Measurements from ENCODE around the gene HLA-B.
A peak's percentile ranks its signal among the peaks of the same experiment; 100 is the strongest.
"Not testable (repeated sequence)": the region's sequence is repeated elsewhere in the genome, so short reads cannot be mapped to it uniquely, and the experiment has no call there.

The HLA-B gene

GRCh38 chr6:31378062-31378720, 21.2 kb upstream of the HLA-B start:
- DNase-seq (ENCODE audit: low spot score): no peak
- TF ChIP-seq CTCF (IDR thresholded peaks at IDR 0.05; ENCODE audit: extremely low read depth, missing control alignments): no peak

- no peak for TF ChIP-seq CTCF (IDR thresholded peaks at IDR 0.05; ENCODE audit: extremely low read depth, missing control alignments)
- DNase-seq (ENCODE audit: low spot score): no peak
Observed at GRCh38 chr6:31377029-31377428, 20.1 kb upstream of the HLA-B start.

- no peak for TF ChIP-seq CTCF (IDR thresholded peaks at IDR 0.05; ENCODE audit: extremely low read depth, missing control alignments)
- DNase-seq (ENCODE audit: low spot score): no peak
Observed at GRCh38 chr6:31375699-31376098, 18.7 kb upstream of the HLA-B start.

GRCh38 chr6:31374118-31374517, 17.1 kb upstream of the HLA-B start:
- DNase-seq (ENCODE audit: low spot score): not testable (repeated sequence)

GRCh38 chr6:31368461-31368860, 11.5 kb upstream of the HLA-B start:
- no peak for DNase-seq (ENCODE audit: low spot score)
- TF ChIP-seq CTCF (IDR thresholded peaks at IDR 0.05; ENCODE audit: extremely low read depth, missing control alignments): no peak

- TF ChIP-seq CTCF (IDR thresholded peaks at IDR 0.05; ENCODE audit: extremely low read depth, missing control alignments): peak; percentile 58
- DNase-seq (ENCODE audit: low spot score): peak; percentile 77
Observed at GRCh38 chr6:31366693-31367470, 9.9 kb upstream of the HLA-B start.

- no peak for TF ChIP-seq CTCF (IDR thresholded peaks at IDR 0.05; ENCODE audit: extremely low read depth, missing control alignments)
- DNase-seq (ENCODE audit: low spot score): no peak
Observed at GRCh38 chr6:31365864-31366263, 8.9 kb upstream of the HLA-B start.

- no peak for DNase-seq (ENCODE audit: low spot score)
- TF ChIP-seq CTCF (IDR thresholded peaks at IDR 0.05; ENCODE audit: extremely low read depth, missing control alignments): no peak
Observed at GRCh38 chr6:31363811-31364210, 6.8 kb upstream of the HLA-B start.

All from GM20000 (cell line).